ENCODE results near the gene IDE.

DNA sequence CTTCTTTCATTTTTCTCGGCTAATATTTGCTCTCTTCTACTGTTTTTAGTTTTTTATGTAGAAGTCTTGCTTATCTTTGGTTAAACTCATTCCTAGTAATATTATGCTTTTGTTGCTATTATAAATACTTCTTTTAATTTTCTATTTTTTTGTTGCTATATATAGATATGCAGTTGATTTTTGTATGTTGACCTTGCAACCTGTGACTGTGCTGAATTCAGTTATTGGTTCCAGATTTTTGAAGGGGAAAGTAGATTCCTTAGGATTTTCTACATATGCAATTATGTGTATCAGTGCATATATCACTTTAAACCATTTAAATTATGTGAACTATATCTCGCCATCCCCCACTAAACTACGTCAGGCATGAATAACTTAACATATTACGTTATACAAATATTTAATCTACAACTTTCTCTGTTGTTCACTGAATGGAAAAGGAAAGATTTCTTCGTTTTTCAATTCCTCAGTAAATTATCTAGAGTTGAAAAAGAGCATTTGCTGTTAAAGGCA is 71.5 kb downstream of the IDE start:
- TF ChIP-seq, protein P1, sequence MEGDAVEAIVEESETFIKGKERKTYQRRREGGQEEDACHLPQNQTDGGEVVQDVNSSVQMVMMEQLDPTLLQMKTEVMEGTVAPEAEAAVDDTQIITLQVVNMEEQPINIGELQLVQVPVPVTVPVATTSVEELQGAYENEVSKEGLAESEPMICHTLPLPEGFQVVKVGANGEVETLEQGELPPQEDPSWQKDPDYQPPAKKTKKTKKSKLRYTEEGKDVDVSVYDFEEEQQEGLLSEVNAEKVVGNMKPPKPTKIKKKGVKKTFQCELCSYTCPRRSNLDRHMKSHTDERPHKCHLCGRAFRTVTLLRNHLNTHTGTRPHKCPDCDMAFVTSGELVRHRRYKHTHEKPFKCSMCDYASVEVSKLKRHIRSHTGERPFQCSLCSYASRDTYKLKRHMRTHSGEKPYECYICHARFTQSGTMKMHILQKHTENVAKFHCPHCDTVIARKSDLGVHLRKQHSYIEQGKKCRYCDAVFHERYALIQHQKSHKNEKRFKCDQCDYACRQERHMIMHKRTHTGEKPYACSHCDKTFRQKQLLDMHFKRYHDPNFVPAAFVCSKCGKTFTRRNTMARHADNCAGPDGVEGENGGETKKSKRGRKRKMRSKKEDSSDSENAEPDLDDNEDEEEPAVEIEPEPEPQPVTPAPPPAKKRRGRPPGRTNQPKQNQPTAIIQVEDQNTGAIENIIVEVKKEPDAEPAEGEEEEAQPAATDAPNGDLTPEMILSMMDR (IDR thresholded peaks at IDR 0.05 in 2 of 3, conservative IDR thresholded peaks at IDR 0.05 in 1 of 3; ENCODE audit: insufficient read depth in 2 of 3, low read depth in 1 of 3, low read length in 3 of 3), result no peak
- TF ChIP-seq TBP (optimal IDR thresholded peaks at IDR 0.05; ENCODE audit: low read depth, low read length), result no peak
- TF ChIP-seq SRF (CRISPR knock-in tag; IDR thresholded peaks at IDR 0.05), result no peak
- no peak for TF ChIP-seq RCOR1 (IDR thresholded peaks at IDR 0.05; ENCODE audit: borderline replicate concordance in 1 of 2, low read depth in 2 of 2, low read length in 2 of 2)
- no peak for TF ChIP-seq EP300 (IDR thresholded peaks at IDR 0.05; ENCODE audit: low read length)
- no peak for TF ChIP-seq NR2C2 (CRISPR knock-in tag; IDR thresholded peaks at IDR 0.05)
- TF ChIP-seq NR2C2 (tag; IDR thresholded peaks at IDR 0.05), result no peak
- TF ChIP-seq ZNF121 (CRISPR knock-in tag; conservative IDR thresholded peaks at IDR 0.05), result no peak
- TF ChIP-seq L3MBTL2 (IDR thresholded peaks at IDR 0.05), result no peak
- TF ChIP-seq TAF1 (IDR thresholded peaks at IDR 0.05; ENCODE audit: control insufficient read depth, extremely low read depth, insufficient read depth, low read length, severe bottlenecking), result no peak
- TF ChIP-seq, protein P2, sequence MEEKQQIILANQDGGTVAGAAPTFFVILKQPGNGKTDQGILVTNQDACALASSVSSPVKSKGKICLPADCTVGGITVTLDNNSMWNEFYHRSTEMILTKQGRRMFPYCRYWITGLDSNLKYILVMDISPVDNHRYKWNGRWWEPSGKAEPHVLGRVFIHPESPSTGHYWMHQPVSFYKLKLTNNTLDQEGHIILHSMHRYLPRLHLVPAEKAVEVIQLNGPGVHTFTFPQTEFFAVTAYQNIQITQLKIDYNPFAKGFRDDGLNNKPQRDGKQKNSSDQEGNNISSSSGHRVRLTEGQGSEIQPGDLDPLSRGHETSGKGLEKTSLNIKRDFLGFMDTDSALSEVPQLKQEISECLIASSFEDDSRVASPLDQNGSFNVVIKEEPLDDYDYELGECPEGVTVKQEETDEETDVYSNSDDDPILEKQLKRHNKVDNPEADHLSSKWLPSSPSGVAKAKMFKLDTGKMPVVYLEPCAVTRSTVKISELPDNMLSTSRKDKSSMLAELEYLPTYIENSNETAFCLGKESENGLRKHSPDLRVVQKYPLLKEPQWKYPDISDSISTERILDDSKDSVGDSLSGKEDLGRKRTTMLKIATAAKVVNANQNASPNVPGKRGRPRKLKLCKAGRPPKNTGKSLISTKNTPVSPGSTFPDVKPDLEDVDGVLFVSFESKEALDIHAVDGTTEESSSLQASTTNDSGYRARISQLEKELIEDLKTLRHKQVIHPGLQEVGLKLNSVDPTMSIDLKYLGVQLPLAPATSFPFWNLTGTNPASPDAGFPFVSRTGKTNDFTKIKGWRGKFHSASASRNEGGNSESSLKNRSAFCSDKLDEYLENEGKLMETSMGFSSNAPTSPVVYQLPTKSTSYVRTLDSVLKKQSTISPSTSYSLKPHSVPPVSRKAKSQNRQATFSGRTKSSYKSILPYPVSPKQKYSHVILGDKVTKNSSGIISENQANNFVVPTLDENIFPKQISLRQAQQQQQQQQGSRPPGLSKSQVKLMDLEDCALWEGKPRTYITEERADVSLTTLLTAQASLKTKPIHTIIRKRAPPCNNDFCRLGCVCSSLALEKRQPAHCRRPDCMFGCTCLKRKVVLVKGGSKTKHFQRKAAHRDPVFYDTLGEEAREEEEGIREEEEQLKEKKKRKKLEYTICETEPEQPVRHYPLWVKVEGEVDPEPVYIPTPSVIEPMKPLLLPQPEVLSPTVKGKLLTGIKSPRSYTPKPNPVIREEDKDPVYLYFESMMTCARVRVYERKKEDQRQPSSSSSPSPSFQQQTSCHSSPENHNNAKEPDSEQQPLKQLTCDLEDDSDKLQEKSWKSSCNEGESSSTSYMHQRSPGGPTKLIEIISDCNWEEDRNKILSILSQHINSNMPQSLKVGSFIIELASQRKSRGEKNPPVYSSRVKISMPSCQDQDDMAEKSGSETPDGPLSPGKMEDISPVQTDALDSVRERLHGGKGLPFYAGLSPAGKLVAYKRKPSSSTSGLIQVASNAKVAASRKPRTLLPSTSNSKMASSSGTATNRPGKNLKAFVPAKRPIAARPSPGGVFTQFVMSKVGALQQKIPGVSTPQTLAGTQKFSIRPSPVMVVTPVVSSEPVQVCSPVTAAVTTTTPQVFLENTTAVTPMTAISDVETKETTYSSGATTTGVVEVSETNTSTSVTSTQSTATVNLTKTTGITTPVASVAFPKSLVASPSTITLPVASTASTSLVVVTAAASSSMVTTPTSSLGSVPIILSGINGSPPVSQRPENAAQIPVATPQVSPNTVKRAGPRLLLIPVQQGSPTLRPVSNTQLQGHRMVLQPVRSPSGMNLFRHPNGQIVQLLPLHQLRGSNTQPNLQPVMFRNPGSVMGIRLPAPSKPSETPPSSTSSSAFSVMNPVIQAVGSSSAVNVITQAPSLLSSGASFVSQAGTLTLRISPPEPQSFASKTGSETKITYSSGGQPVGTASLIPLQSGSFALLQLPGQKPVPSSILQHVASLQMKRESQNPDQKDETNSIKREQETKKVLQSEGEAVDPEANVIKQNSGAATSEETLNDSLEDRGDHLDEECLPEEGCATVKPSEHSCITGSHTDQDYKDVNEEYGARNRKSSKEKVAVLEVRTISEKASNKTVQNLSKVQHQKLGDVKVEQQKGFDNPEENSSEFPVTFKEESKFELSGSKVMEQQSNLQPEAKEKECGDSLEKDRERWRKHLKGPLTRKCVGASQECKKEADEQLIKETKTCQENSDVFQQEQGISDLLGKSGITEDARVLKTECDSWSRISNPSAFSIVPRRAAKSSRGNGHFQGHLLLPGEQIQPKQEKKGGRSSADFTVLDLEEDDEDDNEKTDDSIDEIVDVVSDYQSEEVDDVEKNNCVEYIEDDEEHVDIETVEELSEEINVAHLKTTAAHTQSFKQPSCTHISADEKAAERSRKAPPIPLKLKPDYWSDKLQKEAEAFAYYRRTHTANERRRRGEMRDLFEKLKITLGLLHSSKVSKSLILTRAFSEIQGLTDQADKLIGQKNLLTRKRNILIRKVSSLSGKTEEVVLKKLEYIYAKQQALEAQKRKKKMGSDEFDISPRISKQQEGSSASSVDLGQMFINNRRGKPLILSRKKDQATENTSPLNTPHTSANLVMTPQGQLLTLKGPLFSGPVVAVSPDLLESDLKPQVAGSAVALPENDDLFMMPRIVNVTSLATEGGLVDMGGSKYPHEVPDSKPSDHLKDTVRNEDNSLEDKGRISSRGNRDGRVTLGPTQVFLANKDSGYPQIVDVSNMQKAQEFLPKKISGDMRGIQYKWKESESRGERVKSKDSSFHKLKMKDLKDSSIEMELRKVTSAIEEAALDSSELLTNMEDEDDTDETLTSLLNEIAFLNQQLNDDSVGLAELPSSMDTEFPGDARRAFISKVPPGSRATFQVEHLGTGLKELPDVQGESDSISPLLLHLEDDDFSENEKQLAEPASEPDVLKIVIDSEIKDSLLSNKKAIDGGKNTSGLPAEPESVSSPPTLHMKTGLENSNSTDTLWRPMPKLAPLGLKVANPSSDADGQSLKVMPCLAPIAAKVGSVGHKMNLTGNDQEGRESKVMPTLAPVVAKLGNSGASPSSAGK (IDR thresholded peaks at IDR 0.05), result no peak
- no peak for TF ChIP-seq KAT7 (CRISPR knock-in tag; IDR thresholded peaks at IDR 0.05; ENCODE audit: borderline replicate concordance)

Measured in K562 (cell line).